HCT116 (cell line): ENCODE results near the gene RAPGEF6. TPM values are rescaled to one million over a fixed set of nuclear protein-coding genes. Genes with fewer than 3 reads are reported as not detected.

Experiments
- ATAC-seq: fragments of 200-7000 bp; cut with Tn5 transposase; 2 replicates; pipeline ENCODE4 v1.9.1; 2020; ENCODE audit warnings: mild to moderate bottlenecking, moderate library complexity
- BruUV-seq: library from RNA; stranded (reverse); fragments of 400-500 nt; replicated peaks from 2 replicates; lab custom pipeline; 2021; lab: Mats Ljungman, UMichigan
- CTCF ChIA-PET: fragments of 300-600 bp; sonication (Branson Sonifier 250); formaldehyde crosslinking; loops from one replicate; lab custom pipeline; 2021; ENCODE audit warnings: antibody characterized with exemption; lab: Charles Lee
- POLR2A ChIA-PET: fragments of 300-600, 350-600 bp; sonication (Branson Sonifier 250); formaldehyde crosslinking; loops from one replicate; lab custom pipeline; 2021; ENCODE audit warnings: antibody characterized with exemption; lab: Charles Lee
- RAD21 ChIA-PET, 2 experiments: fragments of 300-600 bp; sonication (Branson Sonifier 250); formaldehyde crosslinking; loops; one replicate each; lab custom pipeline; 2023; ENCODE audit warnings: low total read pairs in 2 of 2; ENCODE audit not compliant: uncharacterized antibody in 2 of 2, unreplicated experiment in 2 of 2, low non-redundant PET in 1 of 2; lab: Charles Lee
- DNase-seq: peaks from one replicate; pipeline ENCODE4 v3.0.0-alpha.2; 2010; ENCODE audit warnings: low read depth, low spot score
- H2AFZ ChIP-seq: fragments of 200-600 bp; shearing (Covaris generic), sonication (generic); 2 replicates; pipeline ENCODE4 v1.6.1; 2017; ENCODE audit warnings: low read depth, mixed run types, mixed read lengths, antibody characterized with exemption, low read length; ENCODE audit not compliant: poor library complexity, severe bottlenecking
- H3K27ac ChIP-seq: 2 replicates; pipeline ENCODE4 v1.5.1; 2012; ENCODE audit warnings: low read depth, low read length
- H3K27me3 ChIP-seq: fragments of 200-600 bp; sonication (generic); 2 replicates; pipeline ENCODE4 v1.6.1; 2016; ENCODE audit warnings: mixed run types, low read length, mixed read lengths; ENCODE audit not compliant: insufficient read depth
- H3K36me3 ChIP-seq, 2 experiments: fragments of 200-500 bp in 1 of 2; fragments of 200-600 bp in 1 of 2; sonication (Bioruptor generic) in 1 of 2; sonication (generic) in 1 of 2; 2 replicates each; pipeline versions ENCODE4 v1.5.1 to v1.6.1; 2014 to 2016; ENCODE audit warnings: low read length in 2 of 2, inconsistent platforms in 1 of 2, mixed read lengths in 1 of 2, mixed run types in 1 of 2; ENCODE audit not compliant: insufficient read depth in 2 of 2, control insufficient read depth in 1 of 2
- H3K4me1 ChIP-seq, 2 experiments: fragments of 200-600 bp in 1 of 2; sonication (generic) in 1 of 2; 2 replicates each; pipeline versions ENCODE4 v1.5.1 to v1.6.1; 2012 to 2017; ENCODE audit warnings: low read length in 2 of 2, inconsistent platforms in 1 of 2, mild to moderate bottlenecking in 1 of 2, mixed read lengths in 1 of 2, mixed run types in 1 of 2, moderate library complexity in 1 of 2; ENCODE audit not compliant: insufficient read depth in 2 of 2, control insufficient read depth in 1 of 2
- H3K4me2 ChIP-seq: fragments of 200-600 bp; sonication (generic); 2 replicates; pipeline ENCODE4 v1.6.1; 2017; ENCODE audit warnings: mixed run types, low read length, mixed read lengths
- H3K4me3 ChIP-seq, 2 experiments: fragments of 200-600 bp in 1 of 2; sonication (generic) in 1 of 2; replicated peaks in 1 of 2; 2 replicates each; pipeline ENCODE4 v1.5.1; 2011 to 2016; ENCODE audit warnings: low read length in 2 of 2, control low read depth in 1 of 2, low read depth in 1 of 2, mild to moderate bottlenecking in 1 of 2, mixed read lengths in 1 of 2, mixed run types in 1 of 2
- H3K79me2 ChIP-seq: fragments of 200-600 bp; sonication (generic); 2 replicates; pipeline ENCODE4 v1.6.1; 2017; ENCODE audit warnings: mild to moderate bottlenecking, mixed run types, low read length, moderate library complexity, mixed read lengths; ENCODE audit not compliant: insufficient read depth
- H3K9ac ChIP-seq: fragments of 200-600 bp; sonication (generic); 2 replicates; pipeline ENCODE4 v1.6.1; 2016; ENCODE audit warnings: low read length, mixed read lengths
- H3K9me2 ChIP-seq: fragments of 200-600 bp; sonication (generic), shearing (Covaris generic); 2 replicates; pipeline ENCODE4 v1.6.1; 2017; ENCODE audit warnings: mixed run types, mild to moderate bottlenecking, moderate library complexity; ENCODE audit not compliant: insufficient read depth
- H3K9me3 ChIP-seq, 2 experiments: fragments of 200-500 bp in 1 of 2; fragments of 200-600 bp in 1 of 2; sonication (Bioruptor generic) in 1 of 2; sonication (generic) in 1 of 2; 2 replicates each; pipeline ENCODE4 v1.6.1; 2014 to 2017; ENCODE audit warnings: low read length in 2 of 2, mixed read lengths in 2 of 2, inconsistent platforms in 1 of 2, low read depth in 1 of 2, mild to moderate bottlenecking in 1 of 2, mixed run types in 1 of 2, moderate library complexity in 1 of 2; ENCODE audit not compliant: control insufficient read depth in 1 of 2, insufficient read depth in 1 of 2
- H4K20me1 ChIP-seq: fragments of 200-600 bp; sonication (generic), shearing (Covaris generic); 2 replicates; pipeline ENCODE4 v1.6.1; 2017; ENCODE audit warnings: mixed run types, mild to moderate bottlenecking, moderate library complexity; ENCODE audit not compliant: insufficient read depth
- CBX3 ChIP-seq: IDR thresholded peaks from 2 replicates; pipeline ENCODE4 v1.6.1; 2012; ENCODE audit warnings: low read depth
- CTCF ChIP-seq, 3 experiments: fragments of 200-600 bp in 1 of 3; sonication (generic) in 1 of 3; IDR thresholded peaks in 2 of 3; conservative IDR thresholded peaks in 1 of 3; 2 replicates each; pipeline ENCODE4 v1.5.1; 2012 to 2017; ENCODE audit warnings: low read depth in 2 of 3, low read length in 2 of 3, antibody characterized with exemption in 1 of 3, borderline replicate concordance in 1 of 3, control low read depth in 1 of 3, mild to moderate bottlenecking in 1 of 3, mixed read lengths in 1 of 3, mixed run types in 1 of 3, moderate library complexity in 1 of 3; ENCODE audit not compliant: insufficient read depth in 1 of 3
- ELF1 ChIP-seq: IDR thresholded peaks from 2 replicates; pipeline ENCODE4 v1.6.1; 2012; ENCODE audit warnings: low read depth, borderline replicate concordance
- RAD21 ChIP-seq: IDR thresholded peaks from 2 replicates; pipeline ENCODE4 v1.6.1; 2012; ENCODE audit warnings: low read depth, mild to moderate bottlenecking
- SP1 ChIP-seq: IDR thresholded peaks from 2 replicates; pipeline ENCODE4 v1.6.1; 2012; ENCODE audit warnings: low read depth
- YY1 ChIP-seq: IDR thresholded peaks from 2 replicates; pipeline ENCODE4 v1.6.1; 2011; ENCODE audit warnings: low read length, low read depth, moderate library complexity, mild to moderate bottlenecking; ENCODE audit not compliant: insufficient replicate concordance; ENCODE audit errors: extremely low read depth
- ZBTB33 ChIP-seq: IDR thresholded peaks from 2 replicates; pipeline ENCODE4 v1.6.1; 2011; ENCODE audit warnings: mild to moderate bottlenecking, low read length, moderate library complexity; ENCODE audit not compliant: insufficient replicate concordance; ENCODE audit errors: extremely low read depth
- ZFX ChIP-seq: fragments of 450-650 bp; IDR thresholded peaks from 2 replicates; pipeline ENCODE4 v1.6.1; 2017
- ZNF274 ChIP-seq: fragments of 200-500 bp; sonication (Bioruptor generic); IDR thresholded peaks from 2 replicates; pipeline ENCODE4 v1.6.1; 2014; ENCODE audit warnings: mild to moderate bottlenecking, low read depth, low read length, inconsistent platforms
- intact Hi-C: fragments of 100-400 bp; cut with micrococcal nuclease; formaldehyde crosslinking; loops from 2 replicates; pipeline ENCODE4 v1.10.0; 2022
- total RNA-seq: library from RNA; stranded (reverse); gene quantifications from one replicate; pipeline ENCODE4 v1.2.1, GENCODE V29; 2021; ENCODE audit not compliant: unreplicated experiment

The RAPGEF6 gene
- total RNA-seq, 1 experiment from 2014 or later = 18.4 TPM

DNA sequence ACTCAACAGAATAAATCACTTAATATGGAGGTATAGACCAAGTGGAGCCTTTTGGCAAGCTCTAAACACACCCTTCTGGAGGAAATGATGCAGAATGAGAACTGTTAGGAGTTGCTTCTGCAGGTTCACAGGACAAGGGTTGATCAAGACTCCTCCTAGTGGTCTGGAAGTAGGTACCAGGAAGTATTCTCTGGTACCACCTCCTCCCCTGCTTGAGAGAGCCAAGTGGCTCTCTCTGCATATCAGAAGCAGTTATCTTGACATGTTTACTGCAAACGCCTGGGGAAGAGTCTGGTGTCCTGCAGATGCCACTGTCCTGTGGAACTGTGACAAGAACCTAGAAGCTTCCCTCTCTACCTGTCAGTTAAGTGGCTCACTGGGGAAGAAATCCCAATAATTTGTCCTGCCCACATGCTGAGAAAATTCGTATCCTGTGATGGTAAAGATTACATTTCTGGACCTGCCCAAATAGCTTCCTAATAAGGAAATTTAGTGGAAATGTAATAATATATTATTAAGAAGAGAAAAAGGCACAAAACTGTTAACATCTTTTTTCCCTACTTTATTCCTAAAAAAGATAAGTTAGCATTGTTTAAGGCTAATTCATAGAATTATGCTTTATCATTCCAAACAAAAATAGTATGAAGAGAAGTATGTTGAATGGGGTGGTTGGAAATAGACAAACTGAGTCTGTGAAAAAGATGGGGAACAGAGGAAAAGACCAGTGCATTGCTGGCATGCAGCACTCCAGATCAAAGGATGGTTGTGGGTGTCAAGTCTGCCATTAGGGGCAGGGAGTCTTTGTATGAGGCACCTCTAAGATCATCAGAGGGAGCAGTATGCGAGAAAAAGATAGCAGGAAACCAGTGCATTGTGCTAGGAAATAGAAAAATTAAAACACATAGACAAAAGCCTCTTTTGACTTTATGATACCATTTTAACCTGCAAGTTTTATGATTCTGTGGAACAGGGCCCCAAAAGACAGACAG is 252.3 kb downstream of the RAPGEF6 start:
- ATAC-seq = peak; percentile 97
- Histone ChIP-seq H3K4me3 (no peak overlapping the region), H3K27me3 (no peaks in the 10 kb centered on the region), H4K20me1 (no peaks in the 10 kb centered on the region), H3K27ac (no peak overlapping the region), H3K9me2 (no peaks in the 10 kb centered on the region), H3K36me3 (peaks cover 2 to 4% of the 10 kb centered on the region in 2 experiments; a peak in 1 of 4 replicates), H3K79me2 (peaks cover 10% of the 10 kb centered on the region; the same call in 1 of the 2 replicates), H3K4me1 (peaks cover 2 to 9% of the 10 kb centered on the region in 2 experiments; a peak in 2 of 4 replicates), H3K4me2 (no peak overlapping the region), H3K9ac (no peak overlapping the region), H2AFZ (no peak overlapping the region), H3K9me3 (no peaks in the 10 kb centered on the region)
- POLR2A ChIA-PET = interaction anchor here (1.1 kb wide), 1 partner anchor 26 kb away, joined by 3 read pairs; no protein-coding TSS in a partner anchor
- TF ChIP-seq ZFX = no peak
- no peak for TF ChIP-seq SP1
- no peak for TF ChIP-seq ZNF274
- TF ChIP-seq CTCF (IDR thresholded peaks at IDR 0.05 in 2 of 3, conservative IDR thresholded peaks at IDR 0.05 in 1 of 3; ENCODE audit: borderline replicate concordance in 1 of 3, insufficient read depth in 1 of 3, low read depth in 2 of 3, low read length in 2 of 3) = peak; percentile 51 to 72 (median 67); a peak in 5 of 6 replicates
- peak; percentile 14 for TF ChIP-seq YY1
- peak; percentile 34; the same call in 1 of the 2 replicates for TF ChIP-seq CBX3
- TF ChIP-seq ZBTB33 = no peak
- peak; percentile 83 for TF ChIP-seq RAD21
- TF ChIP-seq ELF1 = peak; percentile 59
- intact Hi-C loops = loop anchor here (1.0 to 10.0 kb wide), 4 partner anchors 118 to 1478 kb away; partner anchors contain the start of genes CDC42SE2, CHSY3 and HINT1
- CTCF ChIA-PET = interaction anchor here (0.6 to 1.2 kb wide), 7 partner anchors 124 to 511 kb away, joined by 3 to 6 read pairs (median 3); partner anchors contain the start of gene HINT1
- RAD21 ChIA-PET = no interaction called here
- no TSS peak for BruUV-seq
- DNase-seq = peak; percentile 50
